Measurements from ENCODE around the gene EHBP1.
A peak's percentile ranks its signal among the peaks of the same experiment; 100 is the strongest.

EHBP1 gene

GRCh38 chr2:62760555-62760954 lies 55.0 kb downstream of the EHBP1 start:
- DNase-seq, result no peak
- intact Hi-C loops (cut with DNase I), result no loop called here

- intact Hi-C loops (cut with DNase I), result no loop called here
- DNase-seq, result no peak
These were observed 60.3 kb downstream of the EHBP1 start for GRCh38 chr2:62765619-62766376.

GRCh38 chr2:62768615-62769014 lies 63.1 kb downstream of the EHBP1 start:
- no peak for DNase-seq
- intact Hi-C loops (cut with DNase I), result no loop called here

- intact Hi-C loops (cut with DNase I), result loop anchor here (10.0 kb wide), 1 partner anchor 66 kb away; the partner anchor contains the start of gene EHBP1
- no peak for DNase-seq
These were observed 65.1 kb downstream of the EHBP1 start for GRCh38 chr2:62770629-62771028.

GRCh38 chr2:62774555-62775366 lies 69.2 kb downstream of the EHBP1 start:
- intact Hi-C loops (cut with DNase I), result loop anchor here (10.0 kb wide), 1 partner anchor 70 kb away; the partner anchor contains the start of gene EHBP1
- peak in 6 of 42 donors; percentile 11 to 43 (median 23) for DNase-seq

GRCh38 chr2:62775367-62775668 lies 69.8 kb downstream of the EHBP1 start:
- intact Hi-C loops (cut with DNase I), result loop anchor here (10.0 kb wide), 1 partner anchor 71 kb away; the partner anchor contains the start of gene EHBP1

GRCh38 chr2:62783679-62784078 lies 78.2 kb downstream of the EHBP1 start:
- intact Hi-C loops (cut with DNase I), result loop anchor here (10.0 kb wide), 1 partner anchor 711 kb away; no protein-coding TSS in a partner anchor
- DNase-seq, result no peak

More at GRCh38 chr2:62775367-62775668, 69.8 kb downstream of the EHBP1 start:
- DNase-seq, result no peak

GRCh38 chr2:62784341-62784740 lies 78.8 kb downstream of the EHBP1 start:
- no peak for DNase-seq
- intact Hi-C loops (cut with DNase I), result loop anchor here (10.0 kb wide), 1 partner anchor 710 kb away; no protein-coding TSS in a partner anchor

- no peak for DNase-seq
- intact Hi-C loops (cut with DNase I), result loop anchor here (10.0 kb wide), 1 partner anchor 710 kb away; no protein-coding TSS in a partner anchor
These were observed 79.7 kb downstream of the EHBP1 start for GRCh38 chr2:62785216-62785615.

- DNase-seq, result no peak
- intact Hi-C loops (cut with DNase I), result loop anchor here (10.0 kb wide), 1 partner anchor 709 kb away; no protein-coding TSS in a partner anchor
These were observed 80.5 kb downstream of the EHBP1 start for GRCh38 chr2:62785810-62786597.

- peak in 3 of 42 donors; percentile 12 to 45 (median 17) for DNase-seq
- intact Hi-C loops (cut with DNase I), result loop anchor here (10.0 kb wide), 1 partner anchor 707 kb away; no protein-coding TSS in a partner anchor
These were observed 81.9 kb downstream of the EHBP1 start for GRCh38 chr2:62787386-62787785.

GRCh38 chr2:62789518-62789917 lies 84.0 kb downstream of the EHBP1 start:
- intact Hi-C loops (cut with DNase I), result loop anchor here (10.0 kb wide), 1 partner anchor 705 kb away; no protein-coding TSS in a partner anchor
- DNase-seq, result peak in 2 of 42 donors; percentile 1 to 4

- no peak for DNase-seq
- intact Hi-C loops (cut with DNase I), result loop anchor here (10.0 kb wide), 1 partner anchor 705 kb away; no protein-coding TSS in a partner anchor
These were observed 84.4 kb downstream of the EHBP1 start for GRCh38 chr2:62789918-62790317.

- intact Hi-C loops (cut with DNase I), result no loop called here
These were observed 86.9 kb downstream of the EHBP1 start for GRCh38 chr2:62792408-62792807.

GRCh38 chr2:62793213-62793612 lies 87.7 kb downstream of the EHBP1 start:
- intact Hi-C loops (cut with DNase I), result no loop called here
- DNase-seq, result no peak

More at GRCh38 chr2:62792408-62792807, 86.9 kb downstream of the EHBP1 start:
- no peak for DNase-seq

GRCh38 chr2:62794791-62795190 lies 89.3 kb downstream of the EHBP1 start:
- no peak for DNase-seq
- intact Hi-C loops (cut with DNase I), result no loop called here

- no peak for DNase-seq
- intact Hi-C loops (cut with DNase I), result no loop called here
These were observed 89.8 kb downstream of the EHBP1 start for GRCh38 chr2:62795341-62795740.

GRCh38 chr2:62797107-62797506 lies 91.6 kb downstream of the EHBP1 start:
- intact Hi-C loops (cut with DNase I), result no loop called here

GRCh38 chr2:62800618-62801017 lies 95.1 kb downstream of the EHBP1 start:
- no peak for DNase-seq
- intact Hi-C loops (cut with DNase I), result no loop called here

More at GRCh38 chr2:62797107-62797506, 91.6 kb downstream of the EHBP1 start:
- no peak for DNase-seq

Measured in head of caudate nucleus (tissue), 42 donors.